Stimulated activated CD8-positive, alpha-beta memory T cell treated with anti-CD3 and anti-CD28 coated beads, Interleukin-12 subunit alpha, Interleukin-12 subunit beta, amount 100 ng/mL, for 24 hours (primary cell): Measurements from ENCODE around the gene RHBDF2.

ENCODE experiments used
- DNase-seq: peaks from one replicate; pipeline ENCODE4 v3.0.0-alpha.2; 2020; ENCODE audit errors: extremely low read depth

Gene RHBDF2

GRCh38 chr17:76438906-76439305 is 62.3 kb downstream of the RHBDF2 start:
- no peak for DNase-seq

GRCh38 chr17:76437467-76438402 is 63.5 kb downstream of the RHBDF2 start:
- no peak for DNase-seq

GRCh38 chr17:76435751-76436150 is 65.5 kb downstream of the RHBDF2 start:
- no peak for DNase-seq

GRCh38 chr17:76434870-76435269 is 66.4 kb downstream of the RHBDF2 start:
- DNase-seq, result no peak

- DNase-seq, result no peak
Observed at GRCh38 chr17:76433693-76434092, 67.5 kb downstream of the RHBDF2 start.

- DNase-seq, result no peak
Observed at GRCh38 chr17:76432712-76433336, 68.4 kb downstream of the RHBDF2 start.

GRCh38 chr17:76432004-76432403 is 69.2 kb downstream of the RHBDF2 start:
- no peak for DNase-seq

GRCh38 chr17:76431509-76431908 is 69.7 kb downstream of the RHBDF2 start:
- no peak for DNase-seq

- no peak for DNase-seq
Observed at GRCh38 chr17:76428511-76428910, 72.7 kb downstream of the RHBDF2 start.

- no peak for DNase-seq
Observed at GRCh38 chr17:76427501-76428231, 73.6 kb downstream of the RHBDF2 start.

- DNase-seq, result no peak
Observed at GRCh38 chr17:76426853-76427252, 74.4 kb downstream of the RHBDF2 start.

- DNase-seq, result no peak
Observed at GRCh38 chr17:76422860-76423259, 78.4 kb downstream of the RHBDF2 start.

GRCh38 chr17:76422406-76422805 is 78.8 kb downstream of the RHBDF2 start:
- DNase-seq, result no peak

GRCh38 chr17:76421044-76421407 is 80.2 kb downstream of the RHBDF2 start:
- DNase-seq, result no peak
